D721Med (cell line): ENCODE measurements around the gene NUFIP1.
"Not testable (repeated sequence)": the region's sequence is repeated elsewhere in the genome, so short reads cannot be mapped to it uniquely, and the experiment has no call there.

Experiments
- DNase-seq: peaks from one replicate; pipeline ENCODE4 v3.0.0; 2011; ENCODE audit warnings: low spot score; ENCODE audit not compliant: insufficient read length
- FAIRE-seq: peaks from 2 replicates; lab custom pipeline; 2011; peaks lifted over from hg19 to GRCh38; lab: Jason Lieb, UNC
- CTCF ChIP-seq: IDR thresholded peaks from 2 replicates; pipeline ENCODE4 v1.5.1; 2012; ENCODE audit warnings: mild to moderate bottlenecking, control low read depth; ENCODE audit not compliant: insufficient read depth; ENCODE audit errors: missing control alignments

Gene NUFIP1

GRCh38 chr13:44951184-44951583 is 38.1 kb downstream of the NUFIP1 start:
- DNase-seq (no peak), FAIRE-seq (peak; percentile 21)
- TF ChIP-seq CTCF, result no peak

GRCh38 chr13:44943411-44943810 is 45.9 kb downstream of the NUFIP1 start:
- not testable (repeated sequence) for FAIRE-seq, DNase-seq

DNA sequence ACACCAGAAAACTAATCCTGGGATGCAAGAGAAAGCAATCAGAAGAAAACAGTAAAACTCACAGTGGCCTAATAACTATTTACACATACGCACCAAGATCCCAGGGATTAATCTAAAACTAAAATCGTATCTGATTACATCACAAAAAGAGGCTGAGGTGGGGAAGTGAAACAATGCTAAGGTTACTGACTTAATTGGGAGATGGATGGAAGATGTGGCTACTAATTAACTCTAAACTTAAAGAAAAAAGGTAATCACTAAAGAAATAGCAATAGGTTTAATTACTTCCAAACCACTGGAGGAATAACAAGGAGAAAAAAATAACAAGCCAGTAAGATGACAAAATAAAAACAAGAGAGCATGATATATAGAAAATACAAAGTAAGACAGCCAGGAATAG is 50.4 kb downstream of the NUFIP1 start:
- no peak for FAIRE-seq

GRCh38 chr13:44936246-44936645 is 53.0 kb downstream of the NUFIP1 start:
- FAIRE-seq, result no peak
- no peak for DNase-seq
- no peak for TF ChIP-seq CTCF

More for the DNA sequence above, 50.4 kb downstream of the NUFIP1 start:
- TF ChIP-seq CTCF, result no peak
- DNase-seq, result no peak

GRCh38 chr13:44934724-44935123 is 54.5 kb downstream of the NUFIP1 start:
- no peak for TF ChIP-seq CTCF
- FAIRE-seq (no peak), DNase-seq (no peak)

GRCh38 chr13:44932850-44933251 is 56.4 kb downstream of the NUFIP1 start:
- FAIRE-seq (no peak), DNase-seq (no peak)
- no peak for TF ChIP-seq CTCF

GRCh38 chr13:44932171-44932849 is 57.0 kb downstream of the NUFIP1 start:
- no peak for DNase-seq
- no peak for FAIRE-seq

More at GRCh38 chr13:44932171-44932849, 57.0 kb downstream of the NUFIP1 start:
- no peak for TF ChIP-seq CTCF
